Ishikawa (cell line): ENCODE measurements around the gene EIF4A3.

Source experiments
- CEBPB ChIP-seq: IDR thresholded peaks from 2 replicates; pipeline ENCODE4 v1.6.1; 2012
- EGR1 ChIP-seq: IDR thresholded peaks from 2 replicates; pipeline ENCODE4 v1.6.1; 2012
- EP300 ChIP-seq: IDR thresholded peaks from 2 replicates; pipeline ENCODE4 v1.6.1; 2012; ENCODE audit warnings: borderline replicate concordance
- FOXM1 ChIP-seq: IDR thresholded peaks from 2 replicates; pipeline ENCODE4 v1.6.1; 2012; ENCODE audit warnings: low read depth, borderline replicate concordance
- RAD21 ChIP-seq: IDR thresholded peaks from 2 replicates; pipeline ENCODE4 v1.6.1; 2012; ENCODE audit warnings: low read depth
- REST ChIP-seq: IDR thresholded peaks from 2 replicates; pipeline ENCODE4 v1.6.1; 2012; ENCODE audit warnings: low read depth, mild to moderate bottlenecking
- TAF1 ChIP-seq: IDR thresholded peaks from 2 replicates; pipeline ENCODE4 v1.6.1; 2012; ENCODE audit warnings: low read depth, mild to moderate bottlenecking
- TEAD4 ChIP-seq: IDR thresholded peaks from 2 replicates; pipeline ENCODE4 v1.6.1; 2012
- USF1 ChIP-seq: IDR thresholded peaks from 2 replicates; pipeline ENCODE4 v1.6.1; 2012
- YY1 ChIP-seq: IDR thresholded peaks from 2 replicates; pipeline ENCODE4 v1.6.1; 2012; ENCODE audit warnings: low read depth

GRCh38 chr17:80110927-80111701 lies 35.8 kb downstream of the EIF4A3 start:
- no peak for TF ChIP-seq USF1
- TF ChIP-seq EGR1 = no peak
- no peak for TF ChIP-seq EP300
- no peak for TF ChIP-seq RAD21
- no peak for TF ChIP-seq REST
- no peak for TF ChIP-seq TAF1
- TF ChIP-seq YY1 = no peak
- TF ChIP-seq TEAD4 = no peak
- no peak for TF ChIP-seq FOXM1
- no peak for TF ChIP-seq CEBPB
